K562 (cell line): Measurements from ENCODE around the gene TOM1L1. TPM values are rescaled to one million over a fixed set of nuclear protein-coding genes. Genes with fewer than 3 reads are reported as not detected.

ENCODE experiments used
- ATAC-seq: fragments of 200-7000 bp; cut with Tn5 transposase; 3 replicates; pipeline ENCODE4 v1.9.1; 2020; ENCODE audit warnings: moderate library complexity
- BruUV-seq: library from RNA; stranded (reverse); fragments of 400-500 nt; replicated peaks from 2 replicates; lab custom pipeline; 2021; lab: Mats Ljungman, UMichigan
- CTCF ChIA-PET: fragments of 300-600 bp; formaldehyde crosslinking; extraction: SDS; loops from one replicate; lab custom pipeline; 2021; ENCODE audit warnings: low intra/inter-chr PET ratio; lab: Yijun Ruan, JAX
- POLR2A ChIA-PET: fragments of 300-600, 350-650 bp; sonication (Branson Sonifier 250); formaldehyde crosslinking; extraction: SDS; loops from one replicate; lab custom pipeline; 2021; ENCODE audit warnings: antibody characterized with exemption, inconsistent platforms; lab: Yijun Ruan, JAX
- DNase-seq, 4 experiments: peaks; one replicate each; pipeline versions ENCODE4 v3.0.0 to v3.0.0-alpha.2; 2011 to 2018; ENCODE audit warnings: low spot score in 3 of 4, mixed read lengths in 3 of 4; ENCODE audit errors: extremely low read depth in 1 of 4
- FAIRE-seq: peaks from 2 replicates; lab custom pipeline; 2011; peaks lifted over from hg19 to GRCh38; lab: Jason Lieb, UNC
- H2AFZ ChIP-seq: 2 replicates; pipeline ENCODE4 v1.6.0; 2011; ENCODE audit warnings: low read depth, low read length, control low read depth, inconsistent platforms
- H3K27ac ChIP-seq: fragments of 200-600 bp; 3 replicates; pipeline ENCODE4 v1.8.0; 2011; ENCODE audit warnings: low read depth, mild to moderate bottlenecking, control low read depth, inconsistent platforms, low read length, moderate library complexity, mixed read lengths; ENCODE audit errors: extremely low read depth
- H3K27me3 ChIP-seq, 2 experiments: fragments of 300-600 bp in 1 of 2; 2 replicates in 1 of 2; 3 replicates in 1 of 2; pipeline versions ENCODE4 v1.6.0 to v1.8.0; 2011; ENCODE audit warnings: inconsistent platforms in 2 of 2, low read length in 2 of 2, mild to moderate bottlenecking in 1 of 2, mixed read lengths in 1 of 2, moderate library complexity in 1 of 2; ENCODE audit not compliant: control insufficient read depth in 2 of 2, insufficient read depth in 2 of 2
- H3K36me3 ChIP-seq: fragments of 300-600 bp; 3 replicates; pipeline ENCODE4 v1.8.0; 2011; ENCODE audit warnings: mild to moderate bottlenecking, low read length, inconsistent platforms; ENCODE audit not compliant: control insufficient read depth, insufficient read depth
- H3K4me1 ChIP-seq, 2 experiments: fragments of 200-600 bp in 1 of 2; replicated peaks in 1 of 2; 2 replicates in 1 of 2; 3 replicates in 1 of 2; pipeline versions ENCODE4 v1.5.1 to v1.8.0; 2011; ENCODE audit warnings: inconsistent platforms in 2 of 2, low read length in 2 of 2, mild to moderate bottlenecking in 1 of 2, mixed read lengths in 1 of 2, moderate library complexity in 1 of 2; ENCODE audit not compliant: control insufficient read depth in 2 of 2, insufficient read depth in 2 of 2
- H3K4me2 ChIP-seq: 2 replicates; pipeline ENCODE4 v1.6.1; 2011; ENCODE audit warnings: low read length, control low read depth, inconsistent platforms, mixed read lengths; ENCODE audit not compliant: insufficient read depth
- H3K4me3 ChIP-seq: fragments of 200-600 bp; sonication (generic), shearing (Covaris generic); 2 replicates; pipeline ENCODE4 v1.5.1; 2016; ENCODE audit warnings: control low read depth, inconsistent platforms
- H3K79me2 ChIP-seq: fragments of 200-600 bp; 3 replicates; pipeline ENCODE4 v1.8.0; 2011; ENCODE audit warnings: low read length, inconsistent platforms; ENCODE audit not compliant: control insufficient read depth, insufficient read depth
- H3K9ac ChIP-seq, 2 experiments: 2 replicates each; pipeline versions ENCODE4 v1.6.0 to v1.6.1; 2011; ENCODE audit warnings: low read depth in 2 of 2, low read length in 2 of 2, control low read depth in 1 of 2, inconsistent platforms in 1 of 2, mild to moderate bottlenecking in 1 of 2, mixed read lengths in 1 of 2; ENCODE audit not compliant: insufficient read depth in 1 of 2
- H3K9me1 ChIP-seq: one replicate; pipeline ENCODE4 v1.6.0; 2011; ENCODE audit warnings: inconsistent platforms, mild to moderate bottlenecking, low read length, moderate library complexity; ENCODE audit not compliant: control insufficient read depth, insufficient read depth
- H3K9me3 ChIP-seq: replicated peaks from 2 replicates; pipeline ENCODE4 v1.5.1; 2011; ENCODE audit warnings: low read depth, low read length, inconsistent platforms; ENCODE audit not compliant: control insufficient read depth, insufficient read depth
- H4K20me1 ChIP-seq: replicated peaks from 2 replicates; pipeline ENCODE4 v1.6.1; 2011; ENCODE audit warnings: low read length, inconsistent platforms, mixed read lengths; ENCODE audit not compliant: control insufficient read depth, insufficient read depth
- CREB1 ChIP-seq, 2 experiments: sonication (generic) in 1 of 2; formaldehyde crosslinking in 1 of 2; IDR thresholded peaks; 2 replicates each; pipeline versions ENCODE4 v1.6.1 to v1.8.0; 2012 to 2022; ENCODE audit warnings: inconsistent platforms in 1 of 2, mild to moderate bottlenecking in 1 of 2, missing genetic modification reagents in 1 of 2, moderate library complexity in 1 of 2
- FIP1L1 ChIP-seq: fragments of 200-400 bp; formaldehyde crosslinking; IDR thresholded peaks from 2 replicates; pipeline ENCODE4 v1.6.1; 2018; ENCODE audit warnings: mild to moderate bottlenecking, low read depth, low read length; ENCODE audit not compliant: poor library complexity, severe bottlenecking
- ILF3 ChIP-seq: fragments of 450-650 bp; IDR thresholded peaks from 2 replicates; pipeline ENCODE4 v1.6.1; 2018; ENCODE audit warnings: antibody characterized with exemption, mild to moderate bottlenecking, moderate library complexity, borderline replicate concordance
- MCM7 ChIP-seq, 2 experiments: fragments of 450-650 bp; IDR thresholded peaks; 2 replicates each; pipeline ENCODE4 v1.6.1; 2016 to 2018
- MTA2 ChIP-seq: fragments of 450-650 bp; IDR thresholded peaks from 2 replicates; pipeline ENCODE4 v1.6.1; 2016; ENCODE audit warnings: low read depth
- MYBL2 ChIP-seq, 2 experiments: fragments of 450-650 bp in 1 of 2; sonication (generic) in 1 of 2; formaldehyde crosslinking in 1 of 2; IDR thresholded peaks; 2 replicates each; pipeline versions ENCODE4 v1.6.1 to v1.8.1; 2017 to 2022; ENCODE audit warnings: borderline replicate concordance in 1 of 2, inconsistent platforms in 1 of 2, low read depth in 1 of 2, mild to moderate bottlenecking in 1 of 2, missing genetic modification reagents in 1 of 2, moderate library complexity in 1 of 2
- RBBP5 ChIP-seq: fragments of 200-600 bp; sonication (generic); IDR thresholded peaks from 2 replicates; pipeline ENCODE4 v1.6.1; 2012; ENCODE audit warnings: borderline replicate concordance, mild to moderate bottlenecking, low read length, control low read depth, inconsistent platforms; ENCODE audit not compliant: insufficient read depth, poor library complexity, severe bottlenecking
- RBM15 ChIP-seq: fragments of 200-400 bp; formaldehyde crosslinking; IDR thresholded peaks from 2 replicates; pipeline ENCODE4 v1.6.1; 2018; ENCODE audit warnings: mild to moderate bottlenecking, low read length, moderate library complexity; ENCODE audit not compliant: insufficient read depth
- ZKSCAN8 ChIP-seq: fragments of 200-800 bp; sonication (Bioruptor generic); IDR thresholded peaks from 2 replicates; pipeline ENCODE4 v1.6.1; 2016; ENCODE audit warnings: missing genetic modification characterization, missing compliant biosample characterization
- ZNF655 ChIP-seq: fragments of 250-450 bp; sonication (Bioruptor Pico); IDR thresholded peaks from 2 replicates; pipeline ENCODE4 v1.5.0; 2021
- WGBS: fragments of 100-300 bp; shearing (Covaris generic); methylation state at CpG from one replicate; pipeline ENCODE4 v1.1.6; 2016; ENCODE audit warnings: low coverage, mixed read lengths; ENCODE audit not compliant: insufficient coverage; ENCODE audit errors: missing lambda C conversion rate; 5-methylcytosine and 5-hydroxymethylcytosine counted together
- in situ Hi-C: fragments of 300-500 bp; cut with MboI; formaldehyde crosslinking; loops from 4 replicates; pipeline ENCODE4 v1.15.0; 2018; ENCODE audit warnings: inconsistent platforms, mixed read lengths
- intact Hi-C: fragments of 100-400 bp; cut with micrococcal nuclease; formaldehyde crosslinking; loops from 2 replicates; pipeline ENCODE4 v1.14.2; 2022
- polyA plus RNA-seq, 8 experiments: library from polyadenylated mRNA; depleted of rRNA in 4 of 8; stranded (reverse) in 5 of 8; unstranded in 3 of 8; fragments of >200 nt; fragmentation: Nextera tagmentation in 2 of 8; fragmentation: Illumina TruSeq in 1 of 8; extraction: Ambion mirVana in 2 of 8; extraction: Trizol in 1 of 8; gene quantifications; 2 replicates each; pipeline versions ENCODE4 v1.2.1 to v1.2.3, GENCODE V29; 2011 to 2014; ENCODE audit warnings: inconsistent platforms in 1 of 8, missing spikeins in 1 of 8
- total RNA-seq, 7 experiments: library from RNA; depleted of rRNA in 6 of 7; stranded (reverse); fragments of >200 nt in 6 of 7; fragmentation: Illumina TruSeq in 2 of 7; extraction: Trizol in 2 of 7; gene quantifications; 2 replicates each; pipeline versions ENCODE4 v1.2.1 to v1.2.3, GENCODE V29; 2011 to 2021; ENCODE audit warnings: low replicate concordance in 1 of 7

Gene TOM1L1
- total and polyA plus RNA-seq, 9 of the 15 experiments (the other 6 are each of a cell fraction or from before 2014, with no cell fraction given), result 21.3 to 74.3 (median 31.0) TPM

- no peaks in the 10 kb centered on the region for H3K9me3 ChIP-seq
- FAIRE-seq (no peak), DNase-seq (no peak), ATAC-seq (no peak)
- no peak overlapping the region for H3K9ac ChIP-seq
- no peak overlapping the region for H2AFZ ChIP-seq
- intact Hi-C loops, result loop anchor here (5.0 kb wide), 1 partner anchor 40 kb away; no protein-coding TSS in a partner anchor
- BruUV-seq, result no TSS peak
- ChIA-PET POLR2A (interaction anchor here (1.1 to 2.1 kb wide), 3 partner anchors 10 to 42 kb away, joined by 3 to 5 read pairs (median 3); no protein-coding TSS in a partner anchor), CTCF (no interaction called here)
- TF ChIP-seq FIP1L1, result no peak
- no peak for TF ChIP-seq ZNF655 (CRISPR knock-in tag)
- no peak for TF ChIP-seq MCM7 (IDR thresholded peaks at IDR 0.05)
- TF ChIP-seq RBBP5, result no peak
- no peak for TF ChIP-seq MTA2
- TF ChIP-seq RBM15, result no peak
- no peak for TF ChIP-seq ILF3
- TF ChIP-seq MYBL2 (IDR thresholded peaks at IDR 0.05; ENCODE audit: low read depth), result no peak
- TF ChIP-seq MYBL2 (CRISPR knock-in tag; IDR thresholded peaks at IDR 0.05; ENCODE audit: borderline replicate concordance), result no peak
- no peak for TF ChIP-seq CREB1 (IDR thresholded peaks at IDR 0.05)
- TF ChIP-seq CREB1 (CRISPR knock-in tag; IDR thresholded peaks at IDR 0.05), result no peak
- no peak for TF ChIP-seq ZKSCAN8 (CRISPR knock-in tag)
- H4K20me1 ChIP-seq, result 0 out of 2 replicates have a peak, but pooled peaks cover 5% of the 10 kb centered on the region
- H3K27me3 ChIP-seq, result no peaks in the 10 kb centered on the region
- no peak overlapping the region for H3K4me3 ChIP-seq
- peaks cover 10% of the 10 kb centered on the region; the same call in 1 of the 3 replicates for H3K36me3 ChIP-seq
- in situ Hi-C loops, result no loop called here
- H3K9me1 ChIP-seq, result no peaks in the 10 kb centered on the region
- H3K79me2 ChIP-seq, result peaks cover 14% of the 10 kb centered on the region
- H3K27ac ChIP-seq, result no peak overlapping the region
- 46% methylated on average over 5 of the region's 5 CpGs for WGBS
- H3K4me2 ChIP-seq, result no peak overlapping the region
- H3K4me1 ChIP-seq, result peaks cover 14 to 20% of the 10 kb centered on the region in 2 experiments; a peak in 4 of 5 replicates
Measured at GRCh38 chr17:54902611-54903010, 2.0 kb downstream of the TOM1L1 start.
